GM12874 (cell line): ENCODE data around the gene EOLA1.
A peak's percentile ranks its signal among the peaks of the same experiment; 100 is the strongest.

Source experiments
- TF ChIP-seq, protein P1 (sequence below): IDR thresholded peaks from 2 replicates; pipeline ENCODE4 v1.5.1; 2011; ENCODE audit warnings: low read depth, mild to moderate bottlenecking, control low read depth, low read length, moderate library complexity; ENCODE audit not compliant: insufficient read depth

The EOLA1 gene

DNA sequence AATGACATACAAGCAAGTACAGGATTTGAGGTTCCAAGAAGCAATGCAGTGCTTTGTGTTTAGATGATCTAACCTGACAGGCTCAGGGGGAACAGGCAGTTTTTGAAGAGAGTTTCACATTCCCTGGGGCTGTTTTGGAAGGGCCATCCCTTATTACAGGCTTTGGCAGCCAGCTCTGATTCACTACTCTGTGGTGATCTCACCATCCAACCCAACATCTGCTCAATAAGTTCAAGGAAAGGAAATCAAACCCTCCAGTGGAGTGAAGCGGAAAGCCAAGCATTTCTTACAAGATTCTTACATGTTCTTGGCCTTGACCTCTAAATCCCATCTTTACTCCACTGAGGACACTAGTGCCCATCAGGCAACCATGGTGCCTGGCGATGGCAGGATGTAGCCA is 43.2 kb upstream of the EOLA1 start:
- TF ChIP-seq, protein P1, sequence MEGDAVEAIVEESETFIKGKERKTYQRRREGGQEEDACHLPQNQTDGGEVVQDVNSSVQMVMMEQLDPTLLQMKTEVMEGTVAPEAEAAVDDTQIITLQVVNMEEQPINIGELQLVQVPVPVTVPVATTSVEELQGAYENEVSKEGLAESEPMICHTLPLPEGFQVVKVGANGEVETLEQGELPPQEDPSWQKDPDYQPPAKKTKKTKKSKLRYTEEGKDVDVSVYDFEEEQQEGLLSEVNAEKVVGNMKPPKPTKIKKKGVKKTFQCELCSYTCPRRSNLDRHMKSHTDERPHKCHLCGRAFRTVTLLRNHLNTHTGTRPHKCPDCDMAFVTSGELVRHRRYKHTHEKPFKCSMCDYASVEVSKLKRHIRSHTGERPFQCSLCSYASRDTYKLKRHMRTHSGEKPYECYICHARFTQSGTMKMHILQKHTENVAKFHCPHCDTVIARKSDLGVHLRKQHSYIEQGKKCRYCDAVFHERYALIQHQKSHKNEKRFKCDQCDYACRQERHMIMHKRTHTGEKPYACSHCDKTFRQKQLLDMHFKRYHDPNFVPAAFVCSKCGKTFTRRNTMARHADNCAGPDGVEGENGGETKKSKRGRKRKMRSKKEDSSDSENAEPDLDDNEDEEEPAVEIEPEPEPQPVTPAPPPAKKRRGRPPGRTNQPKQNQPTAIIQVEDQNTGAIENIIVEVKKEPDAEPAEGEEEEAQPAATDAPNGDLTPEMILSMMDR: no peak

DNA sequence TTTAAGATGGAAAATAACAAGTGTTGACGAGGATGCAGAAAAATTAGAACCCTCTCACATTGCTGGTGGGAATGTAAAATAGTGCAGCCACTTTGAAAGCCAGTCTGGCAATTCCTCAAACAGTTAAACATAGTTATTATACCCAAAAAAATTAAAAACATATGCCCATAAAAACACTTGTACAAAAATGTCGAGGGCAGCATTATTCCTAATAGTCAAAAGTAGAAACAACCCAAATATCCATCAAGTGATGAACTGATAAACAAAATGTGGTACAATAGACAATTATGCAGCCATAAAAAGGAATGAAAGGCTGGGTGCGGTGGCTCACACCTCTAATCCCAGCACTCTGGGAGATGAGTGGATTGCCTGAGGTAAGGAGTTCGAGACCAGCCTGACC is 42.0 kb upstream of the EOLA1 start:
- TF ChIP-seq, protein P1: no peak

DNA sequence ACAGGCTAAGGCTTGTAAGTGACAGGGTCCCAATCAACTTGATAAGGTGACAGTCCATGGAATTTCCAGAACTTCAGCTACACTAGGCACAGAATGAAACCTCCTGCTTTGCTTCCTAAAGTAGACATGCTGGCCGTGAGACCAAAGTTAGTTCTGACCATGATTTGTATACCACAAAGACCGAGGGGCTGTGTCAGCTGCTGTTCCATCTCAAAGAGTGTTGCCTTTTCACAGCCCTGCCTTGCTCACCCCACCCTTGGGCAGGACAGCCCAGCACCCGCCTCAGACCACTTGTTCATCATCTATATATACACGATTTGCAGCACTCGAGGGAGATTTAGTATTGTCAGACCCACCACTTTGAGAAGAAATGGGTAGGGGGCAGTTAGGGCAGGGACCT is 41.0 kb upstream of the EOLA1 start:
- TF ChIP-seq, protein P1: no peak

DNA sequence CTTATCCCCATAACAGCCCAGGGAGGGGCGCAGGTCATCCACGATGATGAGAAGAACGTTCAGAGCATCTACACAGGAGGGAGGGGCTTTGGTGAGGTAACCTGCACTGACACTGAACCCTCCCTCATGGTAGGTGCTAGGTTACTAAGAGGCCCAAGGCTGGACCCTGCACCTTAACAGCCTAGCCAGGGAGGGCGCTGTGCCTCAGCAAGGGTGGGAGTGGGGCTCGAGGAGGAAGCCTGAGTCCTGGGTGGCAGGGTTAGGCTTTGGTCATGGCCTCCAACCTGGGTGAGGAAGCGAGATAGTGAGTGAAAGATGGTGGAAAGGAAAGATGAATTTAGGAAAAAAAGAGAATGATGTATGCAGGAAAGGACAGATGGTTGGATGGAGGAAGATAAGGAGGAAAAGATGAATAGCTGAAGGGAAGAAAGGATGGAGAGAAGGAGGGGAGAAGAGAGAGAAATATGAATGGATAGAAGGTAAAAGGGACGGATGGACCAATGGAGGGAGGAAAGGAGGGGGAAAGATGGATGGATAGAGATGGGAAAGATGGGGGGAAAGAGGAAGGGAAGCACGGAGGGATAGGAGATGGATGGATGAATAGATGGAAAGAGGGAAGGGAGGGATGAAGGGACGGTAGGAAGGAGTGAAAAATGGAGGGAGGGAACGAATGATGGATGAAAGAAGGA is 36.4 kb upstream of the EOLA1 start:
- TF ChIP-seq, protein P1: peak; percentile 74

DNA sequence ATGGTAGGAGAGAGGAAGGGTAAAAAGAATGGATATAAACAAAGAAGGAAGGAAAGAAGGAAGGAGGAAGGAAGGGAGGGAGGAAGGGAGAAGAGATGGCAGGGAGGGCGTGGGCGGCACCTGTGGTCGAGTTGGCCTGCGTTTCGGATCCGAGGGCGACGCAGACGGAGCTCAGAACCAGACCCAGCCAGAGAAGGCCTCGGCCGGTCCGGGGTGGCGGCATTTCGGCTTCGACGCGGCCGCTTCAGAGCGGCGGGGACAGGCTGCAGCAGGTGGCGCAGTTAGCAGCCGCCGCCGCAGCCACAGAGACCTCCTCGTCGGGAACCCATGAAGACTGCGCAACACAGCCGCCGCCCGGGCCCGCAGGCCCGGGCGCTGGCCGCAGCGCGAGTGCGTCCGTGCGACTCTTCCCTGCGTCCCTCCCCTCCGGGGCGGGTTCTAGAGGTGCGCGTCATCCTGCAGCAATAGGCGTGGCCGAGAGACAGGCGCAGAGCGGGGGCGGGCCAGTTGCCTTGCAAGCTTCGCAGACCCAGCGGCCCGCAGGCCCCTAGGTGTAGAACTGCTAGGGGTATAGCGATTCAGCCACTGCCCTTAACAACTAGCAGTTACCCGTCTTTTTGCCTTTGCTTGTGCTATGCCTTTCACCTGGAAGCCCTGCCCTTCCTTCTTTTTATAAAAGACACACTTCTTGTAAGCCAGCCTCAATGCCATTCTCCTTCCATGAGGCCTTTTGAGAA is 35.7 kb upstream of the EOLA1 start, which contains the start of gene IDS:
Gene IDS, minus strand, starts transcription at position 392 of the 737 bp plus-strand sequence. Its CDS starts 169 bp downstream, at position 223.
- TF ChIP-seq, protein P1: no peak

DNA sequence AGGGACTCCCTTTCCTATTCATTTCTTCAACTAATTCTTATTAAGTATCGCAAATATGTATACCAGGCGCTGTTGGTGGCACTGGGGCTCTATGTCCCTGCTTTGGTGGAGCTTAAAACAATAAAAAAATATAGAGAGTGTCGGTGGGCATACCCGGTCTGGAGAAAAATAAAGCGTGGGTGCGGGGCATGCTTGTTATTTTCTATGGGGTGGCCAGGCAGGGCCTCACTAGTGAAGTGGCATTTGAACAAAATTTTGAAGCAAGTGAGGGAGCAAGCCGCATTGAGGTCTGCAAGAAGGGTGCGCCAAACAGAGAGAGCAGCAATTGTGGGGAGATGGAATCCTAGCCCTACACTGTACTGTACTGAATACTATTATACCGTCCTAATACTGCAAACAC is 35.1 kb upstream of the EOLA1 start:
- TF ChIP-seq, protein P1: no peak

DNA sequence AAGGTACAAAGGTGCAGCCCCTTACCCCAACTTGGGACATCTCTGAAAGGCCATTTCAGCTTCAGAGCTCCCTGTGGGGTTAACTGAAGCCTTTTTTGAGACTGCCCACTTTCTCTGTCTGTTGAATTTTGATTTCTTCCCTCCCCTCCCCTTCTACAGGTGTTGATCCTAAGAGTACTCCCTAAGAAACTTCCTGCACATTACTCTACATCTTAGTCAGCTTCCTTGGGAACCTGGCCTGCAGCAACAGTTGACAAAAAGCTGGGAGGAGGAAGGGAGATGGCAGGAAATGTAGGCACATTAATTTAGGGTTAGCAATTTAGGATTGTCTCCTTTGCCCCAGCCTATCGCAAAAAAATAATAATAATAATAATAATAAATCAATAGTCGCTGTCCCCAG is 34.5 kb upstream of the EOLA1 start:
- TF ChIP-seq, protein P1: no peak
